Stimulated activated CD8-positive, alpha-beta memory T cell treated with anti-CD3 and anti-CD28 coated beads, Interleukin-7, amount 100 ng/mL, for 1 hour (primary cell): ENCODE data around the gene TAS2R14.

ENCODE experiments used
- DNase-seq, 2 donors: peaks; one replicate each; pipeline ENCODE4 v3.0.0-alpha.2; 2020; ENCODE audit warnings: low read depth in 2 of 2

TAS2R14 gene

DNA sequence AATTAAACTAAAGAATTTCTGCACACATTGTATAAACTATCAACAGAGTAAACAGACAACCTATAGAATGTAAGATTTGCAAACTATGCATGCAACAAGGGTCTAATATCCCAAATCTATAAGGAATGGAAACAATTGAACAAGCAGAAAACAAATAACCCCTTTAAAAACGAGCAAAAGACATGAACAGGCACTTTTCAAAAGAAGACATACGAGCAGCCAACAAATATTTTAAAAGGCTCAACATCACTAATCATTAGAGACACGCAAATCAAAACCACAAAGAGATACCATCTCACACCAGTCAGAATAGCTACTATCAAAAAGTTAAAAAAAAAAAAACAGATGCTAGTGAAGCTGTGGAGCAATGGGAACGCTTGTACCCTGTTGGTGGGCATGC, 34.4 kb downstream of the TAS2R14 start:
- no peak for DNase-seq

DNA sequence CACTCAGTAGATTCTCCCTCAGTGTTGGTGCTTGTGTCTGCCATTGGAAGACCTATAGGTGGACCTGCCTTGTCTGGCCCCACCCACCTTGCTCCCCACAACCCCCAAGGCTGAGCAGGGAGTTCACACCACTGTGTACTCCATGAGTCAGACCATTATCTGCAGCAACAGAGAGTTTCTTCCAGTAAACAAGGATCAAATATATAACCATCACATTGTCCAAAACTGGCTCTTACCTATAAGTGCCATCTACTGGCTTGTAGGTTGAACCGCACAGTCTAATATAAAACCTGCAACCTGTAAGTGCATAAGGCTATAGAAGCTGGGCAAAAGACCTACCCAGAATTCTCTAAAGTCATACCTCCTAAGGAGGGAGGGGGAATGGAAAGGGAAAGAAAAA, 37.6 kb downstream of the TAS2R14 start:
- DNase-seq = no peak

DNA sequence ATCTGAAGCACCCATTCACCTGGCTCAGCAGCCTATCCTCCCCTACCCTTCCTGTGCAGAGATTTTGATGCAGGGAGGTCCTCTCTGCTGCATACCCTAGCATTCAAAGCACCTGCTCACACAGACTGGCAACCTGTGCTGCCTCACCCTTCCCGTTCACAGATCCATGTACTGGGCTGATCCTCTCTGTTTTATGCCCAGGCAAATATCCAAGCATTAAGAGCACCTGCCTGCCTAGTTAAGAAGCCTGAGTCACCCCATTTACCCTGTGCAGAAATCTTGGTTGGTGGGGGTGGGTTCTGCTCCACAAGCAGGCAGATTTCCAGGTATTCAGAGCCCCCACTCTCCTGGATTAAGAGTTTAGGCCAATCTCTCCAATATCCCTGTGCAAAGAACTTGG, 38.1 kb downstream of the TAS2R14 start:
- no peak for DNase-seq

DNA sequence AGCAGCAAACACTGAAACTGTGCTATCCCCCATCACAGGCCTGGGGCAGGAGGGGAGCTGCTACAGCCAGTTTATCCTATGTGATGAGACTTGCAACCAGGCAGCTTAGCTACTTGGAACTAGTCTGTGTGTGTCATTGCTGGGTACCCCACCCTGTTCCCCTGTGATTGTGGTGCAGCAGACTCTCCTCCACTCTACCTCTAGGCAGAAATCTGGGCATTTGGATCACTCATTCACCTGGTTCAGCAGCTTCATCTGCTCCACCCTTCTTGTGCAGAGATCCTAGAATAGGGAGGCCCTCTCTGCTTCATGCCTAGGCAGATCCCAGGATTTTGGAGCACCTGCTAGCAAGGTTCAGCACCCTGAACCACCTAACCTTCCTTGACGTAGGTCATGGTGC, 38.5 kb downstream of the TAS2R14 start:
- DNase-seq = no peak

DNA sequence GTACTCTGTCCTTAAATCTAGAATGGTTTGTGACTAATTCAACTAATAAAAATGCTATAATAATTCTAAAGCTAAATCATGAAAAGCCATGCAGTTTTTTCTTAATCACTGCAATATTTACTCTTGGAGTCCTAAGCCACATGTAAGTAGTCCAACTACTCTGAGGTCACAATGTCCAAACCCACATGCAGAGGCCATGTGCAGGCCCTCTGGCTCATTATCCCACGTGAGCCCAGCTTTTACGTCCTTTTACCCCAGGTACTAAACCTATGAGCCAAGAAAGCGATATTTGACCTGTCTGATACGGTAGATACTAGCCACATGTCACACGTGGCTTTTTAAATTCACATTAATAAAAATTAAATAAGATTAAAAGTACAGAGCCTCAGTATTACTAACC, 42.2 kb downstream of the TAS2R14 start:
- no peak for DNase-seq

DNA sequence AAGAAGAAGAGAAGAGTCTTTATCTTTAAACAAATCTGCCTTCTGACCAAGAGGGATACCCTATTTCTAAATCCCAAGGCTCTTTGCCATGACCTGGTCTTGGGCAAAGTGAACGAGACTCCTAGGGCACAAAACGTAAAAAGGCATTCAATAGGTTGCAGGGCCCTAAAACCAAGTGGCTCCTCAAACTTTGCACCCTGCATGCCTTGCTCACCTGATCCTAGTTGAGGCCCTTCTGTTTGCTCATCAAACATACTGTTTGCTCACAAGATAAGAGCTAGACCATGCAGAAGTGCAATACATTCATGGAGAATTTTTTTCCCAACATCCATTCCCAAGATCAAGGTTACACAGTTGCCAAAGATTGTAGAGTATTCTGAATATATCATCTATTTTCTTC, 47.1 kb downstream of the TAS2R14 start:
- no peak for DNase-seq

DNA sequence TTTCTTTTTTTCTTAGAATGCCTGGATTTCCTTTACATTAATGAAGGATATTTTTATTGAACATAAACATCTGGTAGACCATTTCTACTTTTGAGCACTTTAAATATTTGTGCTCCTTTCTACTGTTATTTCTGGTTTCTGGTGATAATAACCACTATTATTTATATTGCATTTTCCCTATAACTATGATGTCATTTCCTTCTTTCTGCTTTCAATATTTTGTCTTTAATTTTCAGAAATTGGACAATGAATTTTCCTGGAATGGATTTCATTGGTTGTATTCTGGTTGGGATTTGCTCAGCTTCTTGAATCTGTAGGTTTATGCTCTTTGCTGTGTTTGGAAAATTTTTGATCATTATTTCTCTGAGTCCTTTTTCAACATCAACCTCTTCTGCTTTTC, 49.8 kb downstream of the TAS2R14 start:
- no peak for DNase-seq
